Muscle of leg (tissue), 11 donors: ENCODE data around the gene CDK14. TPM values are rescaled to one million over a fixed set of nuclear protein-coding genes. Genes with fewer than 3 reads are reported as not detected.
A peak's percentile ranks its signal among the peaks of the same experiment; 100 is the strongest.
"Not testable (repeated sequence)": the region's sequence is repeated elsewhere in the genome, so short reads cannot be mapped to it uniquely, and the experiment has no call there.

Experiments
- DNase-seq: peaks from one replicate; pipeline ENCODE4 v3.0.0; 2013
- H3K27ac ChIP-seq: one replicate; pipeline ENCODE4 v1.5.1; 2013; ENCODE audit warnings: mild to moderate bottlenecking, low read length, control low read depth
- H3K27me3 ChIP-seq: one replicate; pipeline ENCODE4 v1.6.1; 2013; ENCODE audit warnings: low read length; ENCODE audit not compliant: control insufficient read depth, insufficient read depth
- H3K36me3 ChIP-seq: one replicate; pipeline ENCODE4 v1.6.1; 2013; ENCODE audit warnings: low read length; ENCODE audit not compliant: control insufficient read depth, insufficient read depth
- H3K4me1 ChIP-seq: one replicate; pipeline ENCODE4 v1.6.1; 2013; ENCODE audit warnings: low read length; ENCODE audit not compliant: control insufficient read depth, insufficient read depth
- H3K4me3 ChIP-seq: one replicate; pipeline ENCODE4 v1.5.1; 2013; ENCODE audit warnings: low read length, control low read depth
- H3K9me3 ChIP-seq: replicated peaks from 2 replicates; pipeline ENCODE4 v1.6.1; 2013; ENCODE audit warnings: low read depth, low read length; ENCODE audit not compliant: control insufficient read depth
- WGBS: methylation state at CpG from one replicate; pipeline ENCODE4 v1.1.5; 2013; ENCODE audit warnings: missing lambda C conversion rate; ENCODE audit not compliant: insufficient coverage; 5-methylcytosine and 5-hydroxymethylcytosine counted together
- polyA plus RNA-seq, 8 donors: library from polyadenylated mRNA; unstranded; fragments of 120-200 nt; gene quantifications; one replicate each; pipeline versions ENCODE4 v1.2.1 to v1.2.3, GENCODE V29; 2013; ENCODE audit warnings: inconsistent platforms in 1 of 8, low replicate concordance in 1 of 8; ENCODE audit not compliant: insufficient read length in 8 of 8, insufficient read depth in 1 of 8
- total RNA-seq: library from RNA; stranded (reverse); fragments of 120-200 nt; gene quantifications from one replicate; pipeline ENCODE4 v1.2.4, GENCODE V29; 2013

CDK14 gene
- total and polyA plus RNA-seq, 9 donors, result 14.9 to 36.7 (median 21.3) TPM

DNA sequence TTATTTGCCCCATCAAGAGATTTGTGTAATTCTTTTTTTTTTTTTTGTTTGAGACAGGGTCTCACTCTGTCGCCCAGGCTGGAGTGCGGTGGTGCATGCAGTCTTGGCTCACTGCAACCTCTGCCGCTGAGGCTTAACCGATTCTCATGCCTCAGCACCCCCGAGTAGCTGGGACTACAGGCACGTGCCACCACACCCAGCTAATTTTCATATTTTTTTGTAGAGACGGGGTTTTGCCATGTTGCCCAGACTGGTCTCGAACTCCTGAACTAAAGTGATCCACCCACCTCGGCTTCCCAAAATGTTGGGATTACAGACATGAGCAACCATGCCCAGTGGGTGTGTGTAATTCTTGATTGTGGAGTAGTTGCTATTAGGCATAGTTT, 161.4 kb downstream of the CDK14 start:
- DNase-seq, H3K27ac ChIP-seq, H3K4me1 ChIP-seq, H3K9me3 ChIP-seq, H3K4me3 ChIP-seq, H3K36me3 ChIP-seq, H3K27me3 ChIP-seq: not testable (repeated sequence)
- 93% methylated on average over 7 of the region's 9 CpGs for WGBS

DNA sequence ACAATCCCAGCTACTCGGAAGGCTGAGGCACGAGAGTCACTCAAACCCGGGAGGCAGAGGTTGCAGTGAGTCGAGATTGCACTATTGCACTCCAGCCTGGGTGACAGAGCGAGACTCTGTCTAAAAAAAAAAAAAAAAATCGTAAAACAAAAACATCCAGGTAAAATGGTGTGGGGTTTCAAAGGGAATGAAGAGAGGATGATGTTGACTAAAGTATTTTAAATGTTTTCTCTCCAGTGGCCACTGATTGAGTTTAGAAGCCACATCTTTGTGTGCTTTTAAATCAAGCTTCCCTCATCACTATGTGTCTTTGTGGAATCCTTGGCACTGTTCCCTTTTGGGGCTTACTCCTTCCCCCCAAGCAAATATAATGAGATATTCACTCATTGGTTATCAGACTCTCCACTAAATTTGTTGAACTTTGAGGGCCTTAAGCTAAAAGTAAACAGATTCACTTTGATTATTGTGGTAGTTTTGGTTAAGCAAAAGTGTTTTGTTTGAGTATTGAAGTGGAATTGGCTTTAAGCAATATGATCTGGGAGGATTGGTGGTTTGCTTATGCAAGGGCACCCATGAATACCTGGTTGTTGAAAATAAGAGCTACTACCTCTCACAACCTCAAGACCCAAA, 162.9 kb downstream of the CDK14 start:
- no peak overlapping the region for H3K4me3 ChIP-seq
- H3K36me3 ChIP-seq, result no peaks in the 10 kb centered on the region
- no peaks in the 10 kb centered on the region for H3K27me3 ChIP-seq
- H3K4me1 ChIP-seq, result no peaks in the 10 kb centered on the region
- WGBS, result 82% methylated on average over 3 of the region's 6 CpGs
- no peak for DNase-seq
- no peak overlapping the region for H3K27ac ChIP-seq
- H3K9me3 ChIP-seq, result no peaks in the 10 kb centered on the region

DNA sequence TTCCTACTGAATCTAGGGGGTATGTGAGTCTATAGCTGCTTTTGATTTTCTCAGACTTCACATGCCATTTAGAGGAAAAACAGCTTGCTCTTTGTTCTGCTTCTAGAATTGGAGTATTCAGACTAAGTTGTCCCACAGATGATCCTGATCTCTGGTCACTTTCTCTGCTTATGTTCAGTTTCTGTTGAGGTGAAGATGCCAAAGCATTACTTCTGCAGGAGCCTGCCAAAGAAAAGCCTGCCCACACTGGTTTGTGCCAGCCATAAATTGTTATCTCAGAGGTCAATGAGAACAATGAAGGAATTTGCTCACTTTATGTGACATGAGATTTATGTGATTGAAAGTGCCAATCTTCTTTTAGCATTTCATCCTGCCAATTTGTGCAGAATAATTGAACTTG, 163.6 kb downstream of the CDK14 start:
- Histone ChIP-seq H3K36me3 (no peaks in the 10 kb centered on the region), H3K27ac (no peak overlapping the region), H3K4me1 (no peaks in the 10 kb centered on the region), H3K4me3 (no peak overlapping the region), H3K27me3 (no peaks in the 10 kb centered on the region), H3K9me3 (no peaks in the 10 kb centered on the region)
- no peak for DNase-seq

DNA sequence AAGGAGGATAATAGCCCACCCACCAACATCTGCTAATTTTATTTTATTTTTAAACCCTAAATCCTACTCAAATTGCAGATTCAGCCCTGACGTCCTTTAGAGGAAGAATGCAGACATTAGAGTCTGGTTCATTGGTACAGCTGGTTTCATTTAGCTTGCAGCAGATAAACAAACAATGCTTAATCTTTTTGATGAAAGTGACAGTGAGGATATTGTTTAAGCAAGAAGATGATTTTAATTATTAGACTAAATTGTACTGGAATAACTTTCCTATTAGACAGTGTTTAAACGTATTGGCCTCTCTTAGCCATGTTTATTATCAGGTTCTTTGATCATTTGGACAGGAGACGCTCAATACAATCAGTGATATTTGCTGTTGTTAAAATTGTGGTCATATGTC, 164.8 kb downstream of the CDK14 start:
- Histone ChIP-seq H3K4me3 (no peak overlapping the region), H3K9me3 (no peaks in the 10 kb centered on the region), H3K27me3 (no peaks in the 10 kb centered on the region), H3K36me3 (no peaks in the 10 kb centered on the region), H3K4me1 (no peaks in the 10 kb centered on the region), H3K27ac (no peak overlapping the region)
- DNase-seq, result no peak
- 78% methylated on average over 1 of the region's 3 CpGs for WGBS

DNA sequence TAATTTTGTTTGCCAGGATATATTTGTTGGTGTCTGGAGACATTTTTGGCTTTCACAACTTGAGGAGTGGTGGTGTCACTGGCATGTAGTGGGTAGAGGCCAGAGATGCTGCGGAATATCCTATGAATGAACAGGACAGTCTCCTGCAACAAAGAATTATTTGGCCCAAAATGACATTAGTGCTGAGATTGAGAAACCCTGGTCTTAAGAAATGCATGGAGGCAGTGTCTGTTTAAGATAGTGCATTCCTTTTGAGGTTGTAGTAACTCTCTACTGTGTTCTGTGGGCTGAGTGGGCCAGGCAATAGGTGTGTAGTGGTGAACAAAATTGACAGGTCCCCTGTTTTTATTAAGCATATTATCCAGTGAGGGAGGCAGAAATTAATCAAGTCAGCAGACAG, 165.5 kb downstream of the CDK14 start:
- DNase-seq, result no peak

DNA sequence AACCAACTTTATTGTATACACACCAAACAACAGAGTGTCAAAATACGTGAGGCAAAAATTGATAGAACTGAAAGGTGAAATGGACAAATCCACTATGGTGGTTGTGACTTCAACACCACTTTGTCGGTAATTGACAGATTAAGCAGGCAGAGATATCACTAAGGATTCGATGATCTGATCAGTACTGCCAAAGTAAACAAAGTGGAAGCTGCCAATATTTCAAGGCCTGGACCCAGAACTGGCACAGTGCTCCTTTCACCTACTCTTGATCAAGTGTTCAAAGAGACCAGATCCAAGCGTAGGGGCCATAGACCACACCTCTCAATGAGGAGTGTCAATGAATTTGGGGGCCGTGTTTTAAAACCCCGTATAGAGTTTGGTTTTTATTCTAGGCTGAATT, 167.0 kb downstream of the CDK14 start:
- no peaks in the 10 kb centered on the region for H3K36me3 ChIP-seq
- H3K27ac ChIP-seq, result no peak overlapping the region
- no peak for DNase-seq
- H3K4me1 ChIP-seq, result peaks cover 9% of the 10 kb centered on the region
- H3K9me3 ChIP-seq, result no peaks in the 10 kb centered on the region
- H3K27me3 ChIP-seq, result no peaks in the 10 kb centered on the region
- H3K4me3 ChIP-seq, result no peak overlapping the region
- 100% methylated on average over 1 of the region's 6 CpGs for WGBS

More for the DNA sequence above, 165.5 kb downstream of the CDK14 start:
- H3K27ac ChIP-seq, result no peak overlapping the region
- WGBS, result 100% methylated on average over 1 of the region's 1 CpG
- H3K4me1 ChIP-seq, result peaks cover 3% of the 10 kb centered on the region
- H3K27me3 ChIP-seq, result no peaks in the 10 kb centered on the region
- H3K9me3 ChIP-seq, result no peaks in the 10 kb centered on the region
- H3K36me3 ChIP-seq, result no peaks in the 10 kb centered on the region
- no peak overlapping the region for H3K4me3 ChIP-seq

DNA sequence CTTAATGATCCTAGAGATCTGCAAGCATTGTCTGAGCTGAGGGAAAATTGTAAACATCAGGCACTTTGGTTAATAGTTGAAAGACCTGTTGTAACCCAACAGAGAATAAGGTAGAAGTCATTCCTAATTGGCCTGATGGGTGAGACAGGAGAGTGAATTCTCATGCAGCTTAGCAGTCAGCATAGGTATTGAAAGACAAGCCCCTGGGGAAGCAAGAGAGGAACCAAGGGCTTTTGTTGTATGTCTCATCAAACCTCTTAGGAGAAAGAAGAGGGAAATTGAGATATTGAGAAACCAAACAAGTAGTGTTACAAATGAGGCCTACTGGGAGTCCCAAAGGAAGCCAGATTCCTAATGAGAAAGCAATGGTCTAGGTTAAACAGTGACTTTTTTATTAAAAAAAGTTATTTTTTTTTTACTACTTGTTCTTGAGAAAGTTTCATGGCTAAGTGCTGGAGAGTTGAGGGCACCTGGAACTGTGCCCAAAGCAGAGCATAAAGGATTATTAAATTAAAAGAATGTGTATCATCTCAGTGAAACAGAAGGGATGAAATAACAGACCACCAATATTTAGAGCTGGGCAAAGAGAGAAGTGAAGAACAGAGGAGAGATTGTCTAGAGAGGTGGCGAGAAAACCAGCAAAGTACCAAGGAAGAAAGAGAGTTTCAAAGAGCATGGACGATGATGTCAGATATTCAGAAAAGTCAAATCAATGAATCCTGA, 168.9 kb downstream of the CDK14 start:
- Histone ChIP-seq H3K27me3 (no peaks in the 10 kb centered on the region), H3K27ac (no peak overlapping the region), H3K4me3 (no peak overlapping the region), H3K4me1 (peaks cover 9% of the 10 kb centered on the region), H3K9me3 (no peaks in the 10 kb centered on the region), H3K36me3 (no peaks in the 10 kb centered on the region)
- DNase-seq, result no peak
- no CpG with 5 or more reads among the region's 2 CpGs for WGBS

DNA sequence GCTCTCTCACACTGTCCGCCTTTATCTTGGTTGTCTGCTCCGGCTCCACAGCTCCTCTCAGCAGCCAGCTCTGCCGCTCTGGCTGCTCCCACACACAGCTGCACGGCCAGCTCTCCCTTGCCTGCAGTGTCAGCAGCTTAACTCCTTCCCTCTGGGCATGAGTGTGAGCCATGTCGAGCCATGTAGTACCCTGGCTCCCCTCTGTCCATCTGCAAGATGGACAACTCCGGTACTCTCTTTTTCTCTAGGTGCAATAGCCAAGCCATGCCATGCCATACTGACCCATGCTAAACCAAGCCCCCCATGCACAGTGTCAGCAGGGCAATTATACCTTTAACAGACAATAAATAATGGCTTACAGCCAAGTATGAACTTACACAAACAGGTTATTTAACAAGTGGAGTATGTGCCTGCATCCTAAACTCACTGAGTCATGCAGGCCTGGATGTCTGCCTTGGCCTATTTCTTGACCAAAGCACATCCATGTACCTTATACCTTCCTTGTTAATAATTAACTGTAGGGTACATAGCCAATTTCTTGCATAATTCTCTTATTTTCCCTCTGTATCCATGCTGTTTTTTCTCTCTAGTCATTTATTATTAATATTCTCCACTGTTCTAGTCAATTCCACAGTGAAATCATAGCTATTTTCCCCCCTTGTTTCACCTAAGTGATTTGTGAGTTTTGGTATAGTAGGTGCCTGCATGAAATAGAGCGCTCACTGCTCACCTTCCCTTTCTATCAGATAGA, 170.9 kb downstream of the CDK14 start:
- peaks cover 5% of the 10 kb centered on the region for H3K9me3 ChIP-seq
- no peaks in the 10 kb centered on the region for H3K36me3 ChIP-seq
- no peaks in the 10 kb centered on the region for H3K27me3 ChIP-seq
- H3K27ac ChIP-seq, result peak overlapping the region; percentile 81
- WGBS, result 53% methylated on average over 6 of the region's 7 CpGs
- no peak overlapping the region for H3K4me3 ChIP-seq
- H3K4me1 ChIP-seq, result peaks cover 9% of the 10 kb centered on the region
- peak; percentile 82 for DNase-seq

DNA sequence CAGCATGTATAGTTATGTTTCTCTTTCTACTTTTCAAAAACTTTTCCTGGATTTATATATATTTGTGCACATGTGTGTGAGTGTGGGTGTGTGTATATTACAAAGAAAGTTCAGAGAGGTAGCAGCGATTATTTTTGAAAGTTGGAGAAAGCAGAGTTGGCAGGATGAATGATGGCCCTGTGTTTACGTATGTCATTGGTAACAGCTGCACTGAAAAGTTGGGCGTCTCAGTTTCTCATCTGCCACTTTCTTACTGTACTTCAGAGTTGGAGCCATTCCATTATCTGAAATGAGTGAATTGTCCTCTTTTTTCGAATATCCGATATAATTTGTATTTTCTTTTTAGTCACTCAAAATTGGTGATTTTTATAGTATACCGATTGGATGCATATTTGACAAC, 172.2 kb downstream of the CDK14 start:
- no CpG with 5 or more reads among the region's 6 CpGs for WGBS

DNA sequence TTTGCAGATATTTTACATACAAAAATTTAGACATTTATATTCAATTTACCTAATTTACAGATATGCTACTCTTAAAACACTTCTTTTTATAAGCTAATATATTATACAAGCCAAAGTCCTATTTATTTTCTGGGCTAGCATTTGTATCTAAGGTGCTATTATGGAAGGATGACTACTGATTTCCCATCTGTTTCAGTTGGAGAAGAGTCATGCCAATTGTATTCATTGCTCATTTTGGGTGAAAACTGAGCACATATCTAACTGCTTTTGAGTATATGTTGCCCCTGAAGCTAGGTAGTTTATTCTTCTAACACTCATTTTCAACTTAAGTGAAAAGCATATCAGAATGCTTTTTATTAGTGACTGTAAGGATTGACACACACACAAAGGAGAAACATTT, 172.9 kb downstream of the CDK14 start:
- Histone ChIP-seq H3K4me1 (peaks cover 9% of the 10 kb centered on the region), H3K27me3 (no peaks in the 10 kb centered on the region), H3K4me3 (no peak overlapping the region), H3K27ac (no peak overlapping the region), H3K9me3 (peaks cover 5% of the 10 kb centered on the region), H3K36me3 (no peaks in the 10 kb centered on the region)
- DNase-seq, result no peak

More for the DNA sequence above, 172.2 kb downstream of the CDK14 start:
- Histone ChIP-seq H3K27me3 (no peaks in the 10 kb centered on the region), H3K9me3 (peaks cover 5% of the 10 kb centered on the region), H3K4me3 (no peak overlapping the region), H3K4me1 (peaks cover 9% of the 10 kb centered on the region), H3K27ac (no peak overlapping the region), H3K36me3 (no peaks in the 10 kb centered on the region)
- DNase-seq, result peak; percentile 65
